Measurements from ENCODE around the gene SPN. TPM values are rescaled to one million over a fixed set of nuclear protein-coding genes. Genes with fewer than 3 reads are reported as not detected.
"Not testable (repeated sequence)": the region's sequence is repeated elsewhere in the genome, so short reads cannot be mapped to it uniquely, and the experiment has no call there.

SPN gene
- total RNA-seq, 1 donor from 2014 or later, result 0.87 TPM

DNA sequence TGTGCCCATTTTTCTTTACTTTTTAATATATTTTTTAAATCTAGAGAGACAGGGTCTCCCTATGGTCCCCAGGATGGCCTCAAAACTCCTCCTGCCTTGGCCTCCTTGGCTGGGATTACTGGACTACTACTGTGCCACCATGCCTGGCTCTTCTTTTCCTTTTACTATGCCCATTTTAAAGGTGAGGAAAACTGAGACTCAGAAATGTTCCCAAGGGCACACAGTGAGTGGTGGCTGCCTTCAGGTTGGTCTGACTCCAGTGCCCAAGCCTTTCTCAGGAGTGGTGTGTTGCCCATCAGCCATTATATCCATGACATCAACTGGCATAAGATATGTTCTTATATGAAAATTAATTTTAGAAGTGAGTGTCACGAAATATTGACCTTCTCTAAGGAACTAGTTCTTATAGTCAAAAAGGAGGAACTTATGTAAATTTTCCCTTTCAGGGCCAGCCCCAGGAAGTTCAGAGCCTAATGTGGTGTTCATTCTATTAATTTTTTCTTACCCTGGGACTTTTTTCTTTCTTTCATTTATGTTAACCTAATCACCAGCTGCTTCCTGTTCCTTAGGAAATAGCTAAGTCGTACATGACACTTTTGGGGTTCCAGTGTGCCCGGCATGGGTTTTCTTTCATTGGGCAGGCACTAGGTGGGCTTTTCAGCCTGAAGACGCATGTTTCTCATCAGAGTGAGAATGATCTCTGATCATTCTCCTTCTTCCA, 17.9 kb upstream of the SPN start:
- ATAC-seq (no peak), DNase-seq (no peak)
- intact Hi-C loops (cut with micrococcal nuclease), result no loop called here

DNA sequence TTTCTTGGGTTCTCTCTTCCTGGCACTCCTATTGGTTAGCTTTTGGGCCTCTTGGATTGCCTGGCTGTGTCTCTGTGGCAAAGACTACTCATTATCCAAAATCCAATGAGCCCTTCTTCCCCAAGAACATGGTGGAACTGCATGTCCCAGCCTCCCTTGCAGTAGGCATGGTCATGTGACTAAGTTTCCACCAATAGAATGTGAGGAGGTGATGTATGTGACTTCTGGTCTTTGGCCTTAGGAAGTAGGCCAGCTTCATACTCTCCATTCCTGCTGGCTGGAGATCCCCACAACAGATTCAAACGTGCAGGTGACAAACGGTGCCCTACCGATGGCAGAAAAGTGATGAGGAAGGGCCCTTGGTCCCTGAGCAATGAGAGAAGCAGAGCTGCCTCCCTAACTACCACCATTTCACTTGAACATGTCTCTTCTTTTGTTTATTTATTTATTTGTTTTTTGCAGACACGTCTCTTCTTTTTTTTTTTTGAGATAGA, 17.3 kb upstream of the SPN start:
- intact Hi-C loops (cut with micrococcal nuclease), result no loop called here
- ATAC-seq (no peak), DNase-seq (no peak)

DNA sequence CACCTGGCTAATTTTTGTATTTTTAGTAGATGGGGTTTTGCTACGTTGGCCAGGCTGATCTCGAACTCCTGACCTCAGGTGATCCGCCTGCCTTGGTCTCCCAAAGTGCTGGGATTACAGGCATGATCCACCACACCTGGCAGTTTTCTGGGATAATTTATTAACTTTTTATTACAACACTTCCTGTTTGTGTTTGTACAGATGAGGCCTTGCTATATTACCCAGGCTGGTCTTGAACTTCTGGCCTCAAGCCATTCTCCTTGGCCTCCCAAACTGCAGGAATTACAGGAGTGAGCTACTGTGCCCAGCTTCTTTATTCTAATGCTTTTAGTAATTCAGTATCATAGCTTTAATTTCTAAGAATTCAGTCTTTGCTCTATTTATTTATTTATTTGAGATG, 16.1 kb upstream of the SPN start:
- intact Hi-C loops (cut with micrococcal nuclease), result no loop called here
- ATAC-seq (no peak), DNase-seq (no peak)

DNA sequence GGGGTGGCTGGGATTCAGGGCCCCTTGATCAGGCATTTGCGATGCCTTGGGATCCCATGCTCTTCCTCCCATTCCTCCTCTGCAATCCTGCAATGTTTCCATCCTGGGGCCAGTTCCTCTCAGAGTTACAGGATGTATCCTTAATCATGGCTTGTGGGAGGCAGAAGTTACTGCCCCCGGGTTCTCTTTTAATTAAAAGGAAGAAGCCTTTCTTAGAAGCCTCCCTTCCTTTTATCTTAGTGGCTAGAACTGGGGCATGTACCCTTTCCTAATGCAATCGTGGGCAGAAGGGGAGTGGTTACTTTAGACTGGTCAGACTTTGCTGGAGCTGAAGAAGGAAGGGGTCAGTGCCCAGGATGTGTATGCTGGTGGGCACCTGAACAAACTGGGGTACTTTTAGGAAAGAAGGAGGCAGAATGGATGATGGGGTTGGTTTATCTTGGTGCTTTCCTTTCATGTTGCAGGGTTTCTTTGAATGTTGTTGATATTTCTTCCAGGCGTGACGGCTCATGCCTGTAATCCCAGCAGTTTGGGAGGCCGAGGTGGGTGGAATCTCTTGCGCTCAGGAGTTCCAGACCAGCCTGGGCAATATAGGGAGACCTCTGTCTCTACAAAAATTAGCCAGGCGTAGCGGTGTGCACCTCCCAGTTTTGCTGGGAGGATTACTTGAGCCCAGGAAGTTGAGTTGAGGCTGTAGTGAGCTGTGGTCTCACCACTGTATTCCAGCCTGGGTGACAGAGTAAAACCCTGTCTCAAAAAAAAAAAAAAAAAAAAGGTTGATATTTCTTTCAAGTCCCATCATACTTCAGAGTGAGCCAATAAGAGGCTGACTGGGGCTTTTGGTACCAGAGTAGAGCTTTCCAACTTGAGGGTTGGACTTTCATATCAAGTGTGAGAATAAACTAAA, 13.2 kb upstream of the SPN start:
- DNase-seq (no peak), ATAC-seq (no peak)
- intact Hi-C loops (cut with micrococcal nuclease), result no loop called here

DNA sequence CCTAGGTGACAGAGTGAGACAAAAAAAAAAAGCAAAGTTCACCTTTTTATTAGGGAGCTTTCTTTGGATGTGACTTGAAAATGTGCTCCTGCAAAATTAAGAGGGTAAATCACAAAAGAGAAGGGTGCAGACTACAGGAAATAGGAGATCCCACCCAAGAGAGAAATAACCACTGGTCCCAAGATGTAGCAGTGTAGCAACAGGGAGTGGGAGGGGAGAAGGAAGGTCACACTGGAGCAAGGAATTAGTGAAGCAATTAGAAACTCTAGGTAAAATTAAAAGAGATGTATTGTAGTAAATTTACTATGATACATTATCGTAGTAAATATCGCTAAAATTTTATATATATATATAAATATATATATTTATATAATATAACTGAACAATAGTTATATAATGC, 12.3 kb upstream of the SPN start:
- ATAC-seq (no peak), DNase-seq (no peak)
- intact Hi-C loops (cut with micrococcal nuclease), result no loop called here

DNA sequence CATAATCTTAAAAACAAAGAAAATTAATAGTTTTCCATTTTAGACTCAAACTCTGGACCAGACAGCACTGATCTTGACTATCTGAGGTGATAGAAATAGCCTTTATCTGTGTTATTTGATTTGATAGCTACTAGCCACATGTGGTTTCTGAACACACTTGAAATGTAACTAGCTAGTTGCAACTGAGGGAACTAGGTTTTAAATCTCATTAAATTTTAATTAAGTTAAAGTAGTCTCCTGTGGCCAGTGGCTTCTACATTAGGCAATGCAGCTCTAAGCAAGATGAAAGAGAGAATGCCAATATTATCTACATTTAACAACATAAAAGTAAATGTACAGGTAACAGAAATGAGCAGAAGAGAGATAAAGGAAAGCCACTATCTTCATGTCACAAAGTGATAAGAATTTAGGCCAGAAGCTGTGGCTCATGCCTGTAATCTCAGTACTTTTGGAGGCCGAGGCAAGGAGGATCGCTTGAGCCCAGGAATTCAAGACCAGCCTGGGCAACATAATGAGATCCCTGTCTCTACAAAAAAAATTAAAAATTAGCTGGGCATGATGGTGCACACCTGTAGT, 11.2 kb upstream of the SPN start:
- no peak for DNase-seq
- intact Hi-C loops (cut with micrococcal nuclease), result no loop called here
- no peak for ATAC-seq

DNA sequence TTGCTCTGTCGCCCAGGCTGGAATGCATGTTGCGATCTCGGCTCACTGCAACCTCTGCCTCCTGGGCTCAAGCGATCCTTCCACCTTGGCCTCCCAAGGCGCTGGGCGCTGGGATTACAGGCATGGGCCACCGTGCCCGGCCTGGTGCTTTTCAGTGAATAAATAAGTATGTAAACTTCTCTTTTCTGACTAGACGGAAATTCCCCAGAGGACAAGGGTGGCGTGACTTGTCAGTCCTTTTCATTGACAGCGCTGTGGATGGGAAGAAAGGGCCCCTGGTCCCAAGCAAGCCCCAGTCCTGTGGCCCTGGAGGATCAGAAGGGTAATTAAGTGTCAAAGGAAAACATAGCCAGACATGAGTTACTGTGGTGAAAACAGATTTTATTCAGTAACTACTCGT, 9.6 kb upstream of the SPN start:
- intact Hi-C loops (cut with micrococcal nuclease), result no loop called here
- ATAC-seq, result no peak
- DNase-seq, result no peak

DNA sequence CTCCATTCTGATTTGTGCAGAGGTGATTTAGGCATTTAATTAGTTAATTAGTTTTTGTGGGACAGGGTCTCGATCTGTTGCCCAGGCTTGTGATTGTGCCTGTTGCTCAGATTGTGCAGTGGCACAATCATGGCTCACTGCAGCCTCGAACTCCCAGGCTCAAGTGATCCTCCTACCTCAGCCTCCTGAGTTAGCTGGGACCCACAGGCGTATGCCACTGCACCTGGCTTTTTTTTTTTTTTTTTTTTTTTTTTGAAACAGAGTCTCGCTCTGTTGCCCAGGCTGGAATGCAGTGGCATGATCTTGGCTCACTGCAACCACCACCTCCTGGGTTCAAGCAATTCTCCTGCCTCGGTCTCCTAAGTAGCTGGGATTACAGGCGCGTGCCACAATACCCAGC, 9.2 kb upstream of the SPN start:
- ATAC-seq; DNase-seq; intact Hi-C loops (cut with micrococcal nuclease): not testable (repeated sequence)

DNA sequence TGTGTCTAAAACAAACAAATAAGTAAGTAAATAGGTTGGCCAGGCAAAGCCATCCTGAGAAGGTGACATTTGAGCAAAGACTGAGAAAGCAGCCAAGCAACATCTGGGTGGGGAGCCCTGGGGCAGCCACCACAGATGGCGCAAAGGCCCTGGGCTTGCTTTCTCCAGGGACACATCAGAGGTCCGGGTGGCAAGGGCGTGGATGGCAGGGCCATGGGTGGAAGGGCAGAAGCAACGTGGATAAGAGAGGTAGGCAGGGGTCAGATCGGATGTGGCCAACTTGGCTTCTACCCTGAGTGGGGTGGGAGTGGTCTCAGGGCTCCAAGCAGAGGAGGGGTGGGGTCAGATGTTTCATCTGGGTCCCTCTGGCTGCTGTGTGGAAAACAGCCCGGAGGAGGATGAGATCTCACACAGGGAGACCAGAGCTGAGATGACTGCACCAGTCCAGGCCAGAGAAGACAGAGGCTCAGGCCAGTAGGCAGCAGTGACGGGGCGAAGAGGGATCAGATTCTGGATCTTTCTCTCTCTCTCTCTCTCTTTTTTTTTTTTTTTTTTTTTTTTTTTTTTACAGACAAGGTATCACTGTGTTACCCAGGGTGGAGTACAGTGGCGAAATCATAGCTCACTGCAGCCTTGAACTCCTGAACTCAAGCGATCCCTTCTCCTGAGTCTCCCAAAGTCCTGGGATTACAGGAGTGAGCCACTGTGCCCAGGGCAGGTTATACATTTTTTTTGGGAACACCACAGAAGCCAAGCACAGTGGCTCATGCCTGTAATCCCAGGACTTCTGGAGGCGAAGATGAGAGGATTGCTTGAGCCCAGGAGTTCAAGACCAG, 6.1 kb upstream of the SPN start:
- intact Hi-C loops (cut with micrococcal nuclease), result no loop called here
- no peak for ATAC-seq
- DNase-seq, result no peak

DNA sequence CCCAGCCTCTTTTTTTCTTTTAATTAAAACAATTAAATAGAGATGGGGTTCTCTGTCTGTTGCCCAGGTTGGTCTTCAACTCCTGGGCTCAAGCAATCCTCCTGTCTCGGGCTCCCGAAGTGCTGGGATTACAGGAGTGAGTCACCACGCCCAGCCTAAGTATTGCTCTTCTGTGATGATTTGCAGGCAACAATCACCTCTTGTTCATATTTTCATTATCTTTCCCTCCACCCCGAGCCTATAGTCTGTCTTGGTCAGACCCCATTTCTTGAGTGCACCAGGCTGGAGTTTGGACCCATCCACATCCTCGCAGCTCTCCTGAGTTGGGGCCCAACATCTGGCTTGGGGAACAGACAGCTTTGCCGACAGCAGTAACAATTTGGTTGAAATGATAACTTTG, 4.3 kb upstream of the SPN start:
- no peak for DNase-seq
- intact Hi-C loops (cut with micrococcal nuclease), result no loop called here
- ATAC-seq, result no peak

DNA sequence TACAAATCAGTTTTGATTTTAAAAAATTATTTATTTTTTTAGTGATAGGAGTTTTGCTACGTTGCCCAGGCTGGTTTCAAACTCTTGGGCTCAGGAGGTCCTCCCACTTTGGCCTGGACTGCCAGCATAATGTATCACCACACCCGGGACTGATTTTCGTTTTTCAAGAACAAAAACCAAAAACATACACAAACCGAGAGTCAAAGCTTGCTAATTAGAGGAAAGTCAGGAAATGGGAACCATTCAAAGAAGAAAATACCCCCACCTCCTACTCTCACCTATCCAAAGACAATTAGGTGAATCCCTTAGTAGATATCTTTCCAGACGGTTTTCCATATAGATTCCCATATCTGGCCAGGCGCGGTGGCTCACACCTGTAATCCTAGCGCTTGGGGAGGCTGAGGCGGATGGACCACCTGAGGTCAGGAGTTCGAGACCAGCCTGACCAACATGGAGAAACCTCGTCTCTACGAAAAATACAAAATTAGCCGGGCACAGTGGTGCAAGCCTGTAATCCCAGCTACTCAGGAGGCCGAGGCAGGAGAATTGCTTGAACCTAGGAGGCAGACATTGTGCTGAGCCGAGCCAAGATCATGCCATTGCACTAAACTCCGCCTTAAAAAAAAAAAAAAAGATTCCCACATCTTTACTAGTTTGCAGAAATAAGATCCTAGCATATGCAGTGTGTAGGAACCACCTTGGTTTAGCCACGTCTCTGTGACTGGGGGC, 883 bp upstream of the SPN start:
- no peak for ATAC-seq
- intact Hi-C loops (cut with micrococcal nuclease), result no loop called here
- DNase-seq, result no peak

DNA sequence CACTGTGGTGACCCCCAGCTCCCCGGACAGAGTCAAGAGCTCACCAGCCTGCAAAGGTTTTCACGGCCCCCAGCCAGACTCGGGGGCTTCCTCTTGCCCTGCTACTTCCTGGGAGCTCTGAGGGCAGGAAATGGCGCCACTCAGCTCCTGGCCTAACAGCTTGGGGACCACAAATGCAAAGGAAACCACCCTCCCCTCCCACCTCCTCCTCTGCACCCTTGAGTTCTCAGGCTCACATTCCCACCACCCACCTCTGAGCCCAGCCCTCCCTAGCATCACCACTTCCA, 375 bp upstream of the SPN start:
- no peak for ATAC-seq
- intact Hi-C loops (cut with micrococcal nuclease), result no loop called here

DNA sequence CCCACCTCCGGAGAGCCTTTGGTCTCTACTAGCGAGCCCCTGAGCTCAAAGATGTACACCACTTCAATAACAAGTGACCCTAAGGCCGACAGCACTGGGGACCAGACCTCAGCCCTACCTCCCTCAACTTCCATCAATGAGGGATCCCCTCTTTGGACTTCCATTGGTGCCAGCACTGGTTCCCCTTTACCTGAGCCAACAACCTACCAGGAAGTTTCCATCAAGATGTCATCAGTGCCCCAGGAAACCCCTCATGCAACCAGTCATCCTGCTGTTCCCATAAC, 702 bp downstream of the SPN start:
- ATAC-seq, result no peak
- intact Hi-C loops (cut with micrococcal nuclease), result no loop called here
- no peak for DNase-seq

More for the DNA sequence above, 375 bp upstream of the SPN start:
- DNase-seq, result no peak

DNA sequence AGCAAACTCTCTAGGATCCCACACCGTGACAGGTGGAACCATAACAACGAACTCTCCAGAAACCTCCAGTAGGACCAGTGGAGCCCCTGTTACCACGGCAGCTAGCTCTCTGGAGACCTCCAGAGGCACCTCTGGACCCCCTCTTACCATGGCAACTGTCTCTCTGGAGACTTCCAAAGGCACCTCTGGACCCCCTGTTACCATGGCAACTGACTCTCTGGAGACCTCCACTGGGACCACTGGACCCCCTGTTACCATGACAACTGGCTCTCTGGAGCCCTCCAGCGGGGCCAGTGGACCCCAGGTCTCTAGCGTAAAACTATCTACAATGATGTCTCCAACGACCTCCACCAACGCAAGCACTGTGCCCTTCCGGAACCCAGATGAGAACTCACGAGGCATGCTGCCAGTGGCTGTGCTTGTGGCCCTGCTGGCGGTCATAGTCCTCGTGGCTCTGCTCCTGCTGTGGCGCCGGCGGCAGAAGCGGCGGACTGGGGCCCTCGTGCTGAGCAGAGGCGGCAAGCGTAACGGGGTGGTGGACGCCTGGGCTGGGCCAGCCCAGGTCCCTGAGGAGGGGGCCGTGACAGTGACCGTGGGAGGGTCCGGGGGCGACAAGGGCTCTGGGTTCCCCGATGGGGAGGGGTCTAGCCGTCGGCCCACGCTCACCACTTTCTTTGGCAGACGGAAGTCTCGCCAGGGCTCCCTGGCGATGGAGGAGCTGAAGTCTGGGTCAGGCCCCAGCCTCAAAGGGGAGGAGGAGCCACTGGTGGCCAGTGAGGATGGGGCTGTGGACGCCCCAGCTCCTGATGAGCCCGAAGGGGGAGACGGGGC, 1.3 kb downstream of the SPN start:
- intact Hi-C loops (cut with micrococcal nuclease), result no loop called here
- ATAC-seq (no peak), DNase-seq (peak; percentile 46)

DNA sequence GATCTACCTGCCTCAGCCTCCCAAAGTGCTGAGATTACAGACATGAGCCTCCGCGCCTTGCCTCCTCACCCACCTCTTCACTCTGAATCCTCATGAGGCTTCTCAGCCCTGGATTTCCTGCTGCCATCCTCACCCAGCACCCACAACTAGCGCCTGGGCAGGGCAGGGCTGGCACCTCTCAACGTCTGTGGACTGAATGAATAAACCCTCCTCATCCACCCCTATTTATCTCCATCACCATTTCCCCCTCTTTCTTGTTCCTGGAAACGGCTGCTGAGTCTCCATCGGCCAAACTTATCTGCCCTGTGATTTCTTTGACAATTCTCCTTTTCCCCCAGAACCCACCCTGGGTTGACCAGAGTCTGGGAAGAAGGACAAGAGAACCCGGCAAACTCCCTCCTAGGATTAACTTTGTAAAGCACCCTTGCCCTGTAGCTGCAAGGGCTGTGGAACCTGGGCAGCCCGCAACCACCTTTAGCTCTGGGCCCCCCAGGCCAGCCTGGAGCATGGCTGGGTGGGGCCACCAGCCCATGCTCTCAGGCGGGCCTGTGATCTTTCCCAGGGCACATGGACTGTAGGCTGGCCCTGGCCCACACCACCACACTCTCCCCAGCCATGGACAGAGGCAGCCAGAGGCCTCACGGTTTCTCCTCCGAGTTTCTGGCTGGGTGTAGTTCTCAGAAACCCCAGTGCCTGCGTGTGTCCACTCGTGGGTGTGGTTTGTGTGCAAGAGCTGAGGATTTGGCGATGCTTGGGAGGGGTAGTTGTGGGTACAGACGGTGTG, 2.4 kb downstream of the SPN start:
- intact Hi-C loops (cut with micrococcal nuclease), result no loop called here
- no peak for DNase-seq
- no peak for ATAC-seq

DNA sequence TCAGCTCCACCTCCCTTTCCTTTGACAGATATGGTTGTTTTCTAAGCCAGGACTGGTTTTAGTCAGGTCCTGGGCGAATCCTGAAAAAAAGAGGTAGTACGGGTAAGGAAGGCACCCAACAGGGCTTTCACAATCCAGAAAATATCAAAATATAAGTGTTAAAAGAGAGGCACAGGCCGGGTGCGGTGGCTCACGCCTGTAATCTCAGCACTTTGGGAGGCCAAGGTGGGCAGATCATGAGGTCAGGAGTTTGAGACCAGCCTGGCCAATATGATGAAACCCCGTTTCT, 4.2 kb downstream of the SPN start:
- DNase-seq; intact Hi-C loops (cut with micrococcal nuclease); ATAC-seq: not testable (repeated sequence)

DNA sequence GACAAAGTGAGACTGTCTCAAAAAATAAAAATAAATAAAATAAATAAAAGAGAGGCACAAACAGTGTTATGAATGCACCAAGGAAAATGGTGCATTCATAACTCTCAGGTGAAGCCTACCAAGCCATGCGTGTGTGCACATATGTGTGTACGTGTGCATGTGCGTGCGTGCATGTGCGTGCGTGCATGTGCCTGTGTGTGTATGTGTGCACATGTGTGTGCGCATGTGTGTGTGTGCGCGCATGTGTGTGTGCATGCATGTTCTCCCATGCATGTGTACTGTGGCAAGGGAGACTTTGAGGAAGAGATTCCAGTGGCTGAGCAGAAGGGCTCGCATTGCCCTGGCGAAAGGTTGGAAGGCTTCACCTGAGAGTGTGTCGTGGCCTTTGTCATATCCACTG, 4.7 kb downstream of the SPN start:
- DNase-seq, result no peak
- no peak for ATAC-seq
- intact Hi-C loops (cut with micrococcal nuclease), result no loop called here

DNA sequence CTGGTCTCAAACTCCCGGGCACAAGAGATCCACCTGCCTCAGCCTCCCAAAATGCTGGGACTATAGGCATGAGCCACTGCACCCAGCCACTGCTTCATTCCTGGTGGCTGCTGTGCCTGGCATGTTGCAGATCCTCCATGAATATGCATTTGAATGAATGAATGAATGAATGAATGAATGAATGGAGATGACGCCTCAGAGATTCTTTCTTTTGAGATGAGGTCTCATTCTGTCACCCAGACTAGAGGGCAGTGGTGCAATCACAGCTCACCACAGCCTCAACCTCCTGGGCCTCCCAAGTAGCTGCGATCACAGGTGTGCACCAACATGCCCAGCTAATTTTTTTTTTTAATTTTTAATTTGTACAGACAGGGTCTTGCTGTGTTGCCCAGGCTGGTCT, 5.2 kb downstream of the SPN start:
- ATAC-seq, result no peak
- no peak for DNase-seq
- intact Hi-C loops (cut with micrococcal nuclease), result no loop called here
